Measurements from ENCODE around the gene NKAIN2.
"Not testable (repeated sequence)": the region's sequence is repeated elsewhere in the genome, so short reads cannot be mapped to it uniquely, and the experiment has no call there.

NKAIN2 gene

DNA sequence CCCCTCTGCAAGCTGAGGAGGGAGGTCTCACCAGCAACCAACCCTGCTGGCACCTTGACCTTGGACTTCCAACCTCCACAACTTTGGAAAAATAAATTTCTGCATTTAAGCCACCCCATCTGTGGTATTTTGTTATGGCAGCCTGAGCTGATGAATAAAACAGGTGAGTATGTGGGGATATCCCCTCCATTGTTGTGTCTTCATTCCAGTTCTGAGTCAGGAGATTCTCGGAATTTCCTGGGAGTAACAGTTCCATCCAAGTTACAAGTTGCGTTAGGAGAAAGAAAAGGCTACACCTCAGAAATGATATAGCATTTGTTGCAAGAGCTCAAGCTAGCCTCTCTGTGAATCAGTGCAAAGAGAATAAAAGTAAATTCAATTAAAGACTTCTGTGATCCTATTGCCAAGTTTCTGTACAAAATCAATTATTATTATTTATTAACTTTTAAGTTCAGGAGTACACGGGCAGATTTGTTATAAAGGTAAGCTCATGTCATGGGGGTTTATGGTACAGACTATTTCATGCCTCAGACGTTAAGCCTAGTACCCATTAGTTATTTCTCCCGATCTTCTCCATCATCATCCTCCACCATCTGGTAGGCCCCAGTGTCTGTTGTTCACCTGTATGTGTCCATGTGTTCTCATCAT lies 153.0 kb downstream of the NKAIN2 start:
- DNase-seq (ENCODE audit: low read depth in 2 of 3, low spot score in 2 of 3): no peak

DNA sequence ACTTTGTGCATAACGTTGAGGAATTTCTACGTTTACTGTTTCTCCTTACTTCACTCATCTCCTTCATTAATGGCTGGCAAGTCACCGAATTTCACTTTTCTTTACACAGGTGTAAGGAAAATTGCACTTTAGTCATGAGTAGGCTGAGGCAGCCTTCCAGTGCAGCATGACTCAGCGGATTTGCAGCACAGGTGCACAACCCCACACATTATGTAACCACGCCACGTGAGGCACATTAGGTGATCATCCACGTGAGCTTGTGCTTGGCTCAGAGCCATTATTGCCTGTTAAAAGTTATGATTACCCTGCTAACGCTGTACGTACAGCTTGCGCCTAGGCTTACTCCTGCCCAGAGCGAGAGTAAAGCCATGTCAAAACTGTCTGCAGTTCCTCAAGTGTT lies 158.8 kb downstream of the NKAIN2 start:
- DNase-seq (ENCODE audit: low read depth in 2 of 3, low spot score in 2 of 3): no peak

DNA sequence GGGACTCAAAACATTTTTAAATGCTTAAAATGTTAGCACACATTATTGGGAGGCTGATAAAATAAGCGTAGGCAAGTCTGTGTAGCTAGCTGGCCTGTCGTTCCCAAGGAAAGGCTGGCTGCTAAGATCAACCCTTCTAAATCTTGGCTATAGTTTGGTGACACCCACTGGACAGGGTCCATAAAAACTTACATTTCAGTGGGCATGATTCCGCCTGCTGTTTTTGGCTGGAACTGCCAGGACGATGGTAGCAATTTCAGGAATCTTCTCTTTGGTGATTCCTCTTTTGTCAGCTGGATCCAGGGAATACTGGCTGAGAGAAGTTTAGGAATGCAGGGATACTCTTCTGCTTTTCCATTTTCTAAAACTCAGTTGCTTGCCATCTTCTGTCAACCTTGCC lies 162.2 kb downstream of the NKAIN2 start:
- DNase-seq (ENCODE audit: low read depth in 2 of 3, low spot score in 2 of 3): no peak

DNA sequence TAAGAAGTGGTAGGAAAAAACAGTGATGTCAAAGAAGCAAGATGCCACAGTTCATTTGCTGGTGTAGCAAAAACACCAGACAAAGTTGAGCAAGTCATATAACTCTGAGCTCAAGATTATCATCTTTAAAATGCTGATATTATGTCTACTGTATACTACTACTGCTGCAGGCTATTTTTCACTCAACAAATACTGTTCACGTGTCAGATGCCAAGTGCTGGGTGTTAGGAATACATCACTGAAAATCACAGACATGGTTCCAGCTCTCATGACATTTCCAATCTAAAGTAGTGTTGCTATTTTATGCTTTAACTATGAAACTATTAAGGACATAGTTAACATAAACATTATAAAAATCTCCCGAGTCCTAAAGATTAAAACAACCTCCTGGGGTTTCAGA lies 163.0 kb downstream of the NKAIN2 start:
- DNase-seq (ENCODE audit: low read depth in 2 of 3, low spot score in 2 of 3): no peak

DNA sequence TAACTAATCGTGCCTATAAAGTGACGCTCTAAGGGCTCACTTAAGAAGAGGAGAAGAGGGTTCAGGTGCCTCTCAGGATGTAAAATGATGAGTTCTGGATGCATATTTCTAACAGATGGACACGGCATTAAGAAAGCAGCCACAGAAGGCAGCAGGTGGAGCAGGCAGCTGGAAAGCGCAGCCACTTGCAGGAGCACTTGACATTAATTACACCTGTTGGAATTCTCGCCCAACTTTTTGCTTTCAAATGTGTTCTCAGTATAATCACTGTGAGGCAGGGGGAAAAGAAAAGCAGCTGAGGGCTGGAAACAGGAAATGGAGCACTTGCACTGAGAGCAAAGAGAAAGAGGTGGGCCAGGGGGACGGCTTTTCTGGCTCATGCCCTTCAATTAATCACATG lies 164.2 kb downstream of the NKAIN2 start:
- no peak for DNase-seq (ENCODE audit: low read depth in 2 of 3, low spot score in 2 of 3)

DNA sequence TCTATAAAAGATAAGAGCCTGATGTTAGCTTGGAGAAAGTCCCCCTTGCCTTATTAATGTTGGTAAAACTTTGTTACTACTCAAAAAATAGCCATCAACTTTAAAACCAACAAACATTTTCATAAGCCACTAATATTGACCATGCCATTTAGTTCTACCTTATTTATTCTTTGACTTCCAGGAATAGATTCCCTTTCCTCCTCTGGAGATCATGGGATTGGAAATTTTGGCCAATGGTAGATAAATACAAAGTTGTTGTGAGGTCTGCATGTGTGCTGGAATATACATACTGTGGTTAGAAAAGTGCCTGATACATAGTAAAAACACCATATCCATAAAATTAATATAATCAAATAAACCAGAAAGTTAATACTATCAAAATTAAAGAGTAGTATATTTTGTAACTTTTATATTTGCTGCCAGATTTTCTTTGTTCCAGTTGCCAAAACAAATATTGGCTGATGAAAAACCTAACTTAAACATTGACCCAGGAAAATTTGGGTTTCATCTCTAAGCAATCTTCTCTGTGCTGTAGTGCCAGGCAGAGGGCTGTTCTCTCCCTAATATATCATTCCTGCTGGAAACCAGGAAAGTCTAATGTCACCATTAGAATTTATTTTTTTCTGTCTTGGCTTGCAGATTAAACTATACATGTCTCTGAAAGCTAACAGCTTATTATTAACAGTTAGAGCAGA lies 169.1 kb downstream of the NKAIN2 start:
- no peak for DNase-seq (ENCODE audit: low read depth in 2 of 3, low spot score in 2 of 3)

DNA sequence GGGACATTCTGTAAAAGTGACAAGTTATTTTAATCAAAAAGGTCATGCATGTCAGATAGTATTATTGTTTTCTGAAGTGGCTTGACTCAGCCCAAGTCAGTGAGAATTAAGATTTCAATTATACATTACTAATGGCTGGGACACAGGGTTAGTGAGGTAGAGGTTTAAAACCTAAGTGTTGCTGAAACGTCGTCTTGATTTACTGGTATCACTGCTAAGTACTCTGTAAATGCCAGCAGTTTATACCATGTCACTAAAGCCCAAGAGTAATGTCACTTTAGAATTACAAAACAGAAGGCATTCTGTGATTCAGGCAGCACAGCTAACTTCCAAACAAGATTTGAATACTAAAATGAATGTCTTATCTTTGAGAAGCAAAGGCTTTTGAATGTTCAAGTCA lies 176.6 kb downstream of the NKAIN2 start:
- DNase-seq (ENCODE audit: low read depth in 2 of 3, low spot score in 2 of 3): no peak

DNA sequence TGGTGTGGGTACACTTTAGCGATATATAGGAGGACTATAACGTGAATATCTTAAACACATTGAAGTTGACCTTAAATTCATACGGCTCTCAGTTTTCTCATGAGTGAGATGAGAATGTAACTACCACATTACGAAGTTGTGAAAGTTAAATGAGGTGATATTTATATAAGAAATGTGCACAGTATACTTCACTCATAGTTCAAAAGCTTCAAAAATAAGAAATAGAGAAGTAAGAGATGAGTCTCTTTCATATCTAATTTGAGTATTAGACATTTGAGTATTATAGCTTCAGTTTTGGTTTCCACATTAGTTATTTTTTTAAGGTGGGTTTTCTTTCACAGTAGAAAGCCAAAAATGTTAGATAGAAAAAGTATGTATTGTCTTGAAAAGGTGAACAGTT lies 183.3 kb downstream of the NKAIN2 start:
- no peak for DNase-seq (ENCODE audit: low read depth in 2 of 3, low spot score in 2 of 3)

DNA sequence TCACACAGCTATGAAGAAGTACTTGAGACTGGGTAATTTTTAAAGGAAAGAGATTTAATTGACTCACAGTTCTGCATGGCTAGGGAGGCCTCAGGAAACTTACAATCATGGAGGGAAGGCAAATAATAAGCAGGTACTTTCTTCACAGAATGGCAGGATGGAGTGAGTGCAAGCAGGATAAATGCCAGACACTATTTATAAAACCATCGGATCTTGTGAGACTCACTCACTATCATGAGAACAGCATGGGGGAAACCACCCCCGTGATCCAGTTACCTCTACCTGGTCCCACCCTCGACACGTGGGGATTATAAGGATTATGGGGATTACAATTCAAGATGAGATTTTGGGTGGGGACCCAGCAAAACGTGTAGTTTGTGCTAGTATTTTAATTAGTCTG lies 186.3 kb downstream of the NKAIN2 start:
- DNase-seq (ENCODE audit: low read depth in 2 of 3, low spot score in 2 of 3): not testable (repeated sequence)

DNA sequence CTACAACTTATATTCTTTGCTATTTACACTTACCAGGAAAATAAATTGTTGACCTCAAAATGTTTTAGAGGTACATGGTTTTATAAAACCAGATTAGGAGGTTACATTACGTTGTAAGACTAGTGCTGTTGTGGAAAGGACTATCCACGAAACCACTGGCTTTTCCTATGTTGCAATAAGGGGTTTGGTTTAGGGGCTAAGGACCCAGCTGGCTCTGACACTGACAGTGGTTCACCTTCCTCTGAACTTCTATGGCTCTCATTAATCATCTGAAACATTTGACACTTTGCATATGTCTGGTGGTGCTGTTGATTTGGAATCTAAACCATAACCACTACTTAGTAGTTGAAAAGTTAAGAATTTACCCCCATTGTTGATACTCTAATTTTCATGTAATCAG lies 186.7 kb downstream of the NKAIN2 start:
- DNase-seq (ENCODE audit: low read depth in 2 of 3, low spot score in 2 of 3): no peak

DNA sequence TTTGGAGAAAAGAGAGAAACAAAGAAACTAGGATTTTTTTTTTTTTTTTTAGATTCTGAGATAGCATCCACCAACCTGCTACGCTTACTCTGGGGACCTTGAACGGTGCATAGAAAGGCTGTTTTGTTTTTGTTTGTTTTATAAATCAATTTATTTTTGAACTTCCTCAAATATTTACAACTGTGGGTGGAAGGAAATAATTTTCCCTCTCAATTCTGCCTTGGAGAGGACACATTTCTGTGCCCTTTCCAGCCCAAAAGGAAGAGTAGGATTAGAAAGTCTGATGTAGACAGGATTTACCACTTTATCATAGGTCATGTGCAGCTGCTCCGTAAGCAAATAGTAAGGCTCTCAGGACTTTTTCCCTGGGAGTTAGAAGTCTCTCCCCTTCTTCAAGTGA lies 190.5 kb downstream of the NKAIN2 start:
- DNase-seq (ENCODE audit: low read depth in 2 of 3, low spot score in 2 of 3): no peak

DNA sequence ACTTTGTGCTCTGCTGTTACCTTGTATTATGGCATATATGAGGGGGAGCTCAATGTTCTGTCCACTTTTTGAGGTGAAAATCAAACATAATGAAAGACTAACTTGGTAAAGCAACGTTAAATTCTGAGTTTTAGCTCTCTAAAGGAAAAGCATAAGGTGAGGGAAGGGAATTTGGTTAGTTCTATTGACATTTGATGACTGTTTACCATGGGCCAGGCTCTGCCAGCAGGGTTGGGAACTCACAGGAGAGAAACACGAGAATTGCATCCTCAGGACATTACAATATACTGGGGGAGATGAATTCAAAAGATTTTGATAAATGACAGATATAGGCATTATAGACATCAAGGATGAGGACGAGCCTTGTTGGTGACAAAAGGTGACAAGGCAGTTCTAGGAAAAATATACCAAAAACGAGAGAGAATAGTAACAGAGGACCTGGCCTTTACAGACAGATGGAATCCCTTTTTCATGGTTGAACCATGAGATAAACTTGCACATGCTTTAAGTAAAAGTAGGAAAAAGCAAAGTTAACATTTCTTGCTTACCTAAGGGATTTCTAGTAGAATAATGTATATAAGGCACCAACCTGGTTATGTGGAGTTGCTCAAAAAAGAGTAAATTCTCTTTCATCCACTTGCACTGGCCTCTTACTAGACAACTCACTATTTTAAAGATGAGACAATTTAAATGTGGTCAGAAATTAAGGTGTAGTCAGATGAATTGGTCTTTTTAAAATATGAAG lies 191.4 kb downstream of the NKAIN2 start:
- DNase-seq (ENCODE audit: low read depth in 2 of 3, low spot score in 2 of 3): no peak

DNA sequence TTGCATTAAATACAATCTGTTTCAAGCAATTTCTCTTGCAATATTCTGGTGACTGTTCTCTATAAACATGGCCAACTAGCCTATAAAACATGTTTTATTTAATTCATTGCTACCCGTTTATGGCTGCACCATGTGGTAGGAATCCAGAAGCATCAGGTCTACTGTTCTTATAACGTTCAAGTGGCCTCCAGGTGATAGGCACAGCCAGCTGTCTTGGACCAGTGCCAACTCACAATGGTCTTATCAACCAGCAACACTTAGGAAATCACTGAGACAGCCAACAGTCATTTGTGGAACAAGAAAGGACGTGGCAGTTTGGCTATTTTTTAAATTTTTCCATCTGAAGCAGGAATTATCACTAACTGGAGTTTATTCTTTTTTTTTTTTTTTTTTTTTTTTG lies 193.6 kb downstream of the NKAIN2 start:
- DNase-seq (ENCODE audit: low read depth in 2 of 3, low spot score in 2 of 3): no peak

DNA sequence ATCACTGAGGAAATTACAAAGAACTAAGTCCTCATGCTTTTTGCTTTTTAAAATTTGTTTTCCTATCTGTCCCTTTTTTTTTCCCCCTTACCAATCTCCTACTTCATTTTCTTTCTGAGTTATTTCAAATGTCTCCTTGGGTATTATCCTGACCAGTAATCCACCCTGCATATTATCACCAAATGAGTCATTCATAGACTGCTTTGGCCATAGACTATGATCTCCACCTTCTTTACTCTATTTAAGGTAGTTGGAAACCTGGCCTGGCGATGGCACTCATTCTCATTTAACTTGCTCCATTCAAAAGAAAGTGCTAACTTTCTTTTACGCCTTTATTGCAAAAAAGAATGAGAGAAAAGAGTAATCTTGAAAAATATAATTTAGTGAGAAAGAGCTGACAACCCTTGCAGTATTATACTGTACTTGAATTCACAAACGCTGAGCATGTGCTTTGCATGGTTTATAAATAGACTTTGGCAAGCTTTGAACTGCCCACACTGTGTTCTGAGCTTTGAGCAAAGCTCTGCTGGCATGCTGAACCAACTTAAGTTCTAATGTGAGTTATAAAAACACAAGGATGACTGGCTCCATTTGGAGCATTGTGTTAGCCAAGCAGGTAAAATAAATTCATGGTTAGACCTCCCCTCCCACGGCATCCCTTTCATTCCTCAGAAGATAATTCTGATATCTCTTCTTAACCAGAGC lies 198.9 kb downstream of the NKAIN2 start:
- no peak for DNase-seq (ENCODE audit: low read depth in 2 of 3, low spot score in 2 of 3)

DNA sequence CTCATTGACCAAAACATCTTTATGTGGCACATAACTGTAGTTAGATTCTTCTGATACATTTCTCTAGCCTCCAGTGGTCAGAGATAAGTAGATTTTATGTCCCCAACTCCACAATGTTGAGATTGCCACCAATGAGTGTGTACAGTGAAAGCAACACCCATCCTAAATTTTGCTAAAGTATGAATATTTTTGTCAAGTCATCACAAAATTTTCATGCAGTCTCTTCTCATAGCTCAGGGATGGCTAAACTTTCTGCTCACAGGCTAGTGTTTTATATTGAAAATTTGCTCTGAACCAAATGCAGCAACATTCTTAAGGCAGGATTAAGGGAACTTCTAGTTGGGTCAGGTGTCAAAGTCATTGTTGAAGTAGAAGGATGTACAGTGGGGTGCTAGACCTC lies 203.6 kb downstream of the NKAIN2 start:
- no peak for DNase-seq (ENCODE audit: low read depth in 2 of 3, low spot score in 2 of 3)

DNA sequence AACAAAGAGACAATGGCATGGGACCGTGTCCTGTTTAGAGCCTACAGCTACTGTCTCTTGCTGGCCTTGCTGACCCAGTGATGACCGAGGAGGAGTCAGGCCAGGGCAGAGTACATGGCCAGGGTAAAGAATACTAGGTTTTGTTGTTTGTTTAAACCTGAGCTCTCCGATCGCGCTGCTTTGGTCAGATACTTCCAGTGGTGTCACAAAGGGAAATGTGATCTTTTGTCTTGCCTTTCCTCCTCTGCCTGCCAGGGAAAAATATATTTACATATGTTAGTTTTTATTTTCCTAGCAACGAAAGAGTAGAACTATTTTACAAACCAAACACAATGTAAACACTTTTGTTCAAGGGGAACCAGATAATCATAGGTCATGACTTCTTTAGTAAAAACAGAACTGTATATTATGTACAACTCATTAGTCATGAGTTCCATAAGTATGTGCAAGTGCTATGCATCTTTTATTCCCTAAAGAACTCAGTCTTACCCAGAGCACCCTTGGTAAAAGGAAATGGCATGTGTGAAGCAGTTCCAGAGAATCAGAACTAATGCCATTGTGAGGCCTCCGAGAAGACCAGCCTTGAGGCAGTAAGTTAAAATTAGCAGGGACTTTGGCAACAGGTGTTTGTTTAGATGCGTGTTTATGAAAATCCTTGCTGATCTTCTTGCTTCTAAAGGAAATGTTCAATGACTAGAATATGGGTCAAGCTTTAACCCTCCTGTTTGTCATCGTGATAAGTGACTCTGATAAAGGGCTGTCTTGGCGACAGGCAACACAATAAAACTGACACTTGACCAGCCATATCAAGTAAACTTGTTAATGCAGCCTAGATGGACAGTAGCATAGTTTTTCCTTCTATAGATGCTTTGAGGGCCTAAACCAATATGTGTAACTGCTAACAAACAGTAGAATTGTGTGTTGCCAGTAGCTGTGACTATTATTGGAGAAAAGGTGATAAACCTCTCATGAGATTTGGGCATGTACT lies 204.6 kb downstream of the NKAIN2 start:
- DNase-seq (ENCODE audit: low read depth in 2 of 3, low spot score in 2 of 3): no peak

DNA sequence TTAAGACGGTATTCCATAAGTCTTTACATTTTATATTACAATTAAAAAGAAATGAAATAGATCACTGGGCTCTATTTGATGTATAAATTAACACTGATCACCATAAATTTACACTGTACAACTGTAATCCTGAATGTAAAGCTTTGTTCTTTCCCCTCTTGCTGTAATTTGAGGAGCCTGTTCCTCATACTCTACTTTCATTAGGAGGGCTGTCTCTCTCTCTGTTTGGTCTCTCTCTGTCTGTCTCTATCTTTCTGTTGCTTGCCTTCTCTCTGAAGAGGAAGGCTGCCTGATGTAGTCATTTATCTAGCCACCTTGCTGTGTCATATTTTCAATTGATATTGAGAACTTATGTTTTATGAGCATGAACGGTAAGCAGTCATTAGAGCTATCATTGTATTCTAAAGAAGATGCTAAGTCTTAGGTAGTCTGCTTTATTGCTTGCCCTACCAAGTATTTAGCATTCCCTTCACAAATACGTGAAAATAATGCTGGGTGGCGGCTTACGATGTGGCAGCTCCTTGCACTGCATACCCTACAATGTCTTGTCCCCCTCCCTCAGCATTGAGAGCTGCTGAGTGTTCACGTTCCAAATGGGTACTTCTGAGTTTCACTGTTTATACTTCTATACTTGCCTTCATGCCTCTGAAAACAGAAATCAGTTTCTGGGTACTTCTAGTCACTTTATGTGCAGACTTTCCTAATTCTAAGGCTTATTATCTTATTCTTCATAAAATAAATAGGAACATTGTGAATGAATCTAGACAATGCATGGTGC lies 205.5 kb downstream of the NKAIN2 start:
- DNase-seq (ENCODE audit: low read depth in 2 of 3, low spot score in 2 of 3): no peak

DNA sequence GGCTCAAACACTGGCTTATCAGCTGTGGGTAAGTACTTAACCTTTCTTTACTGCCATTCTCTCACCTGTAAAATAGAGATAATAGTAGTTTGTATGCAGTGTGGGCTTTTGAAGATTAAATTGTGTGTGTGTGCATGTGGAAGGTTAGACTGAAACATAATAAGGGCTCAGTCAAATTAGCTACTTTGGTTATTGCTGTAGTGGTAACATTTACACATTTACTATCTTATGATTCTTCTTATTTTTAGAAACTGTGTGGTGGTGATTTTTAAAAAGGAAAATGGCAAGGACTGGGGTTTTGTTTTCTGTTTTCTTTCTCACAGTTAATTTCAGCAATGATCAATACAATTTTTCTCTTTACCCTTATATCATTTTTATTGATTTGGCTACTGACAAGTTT lies 206.9 kb downstream of the NKAIN2 start:
- DNase-seq (ENCODE audit: low read depth in 2 of 3, low spot score in 2 of 3): no peak

DNA sequence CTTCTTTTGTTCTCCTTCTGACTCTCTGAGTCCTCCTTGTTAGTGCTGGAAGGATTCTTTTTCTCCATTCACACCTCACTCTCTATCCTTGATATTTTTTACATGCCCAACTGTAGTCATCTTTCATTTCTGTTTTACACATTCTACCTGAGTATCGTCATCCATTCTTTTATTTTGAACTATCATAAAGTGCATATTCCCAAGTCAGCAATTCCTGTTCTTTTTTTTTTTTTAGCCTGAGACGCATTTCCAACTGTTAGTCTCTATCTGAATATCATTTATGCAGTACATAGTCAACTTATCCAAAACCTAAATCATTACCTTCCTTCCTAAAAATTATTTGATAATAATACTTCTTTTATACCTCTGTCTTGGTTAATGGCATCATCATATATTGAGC lies 207.5 kb downstream of the NKAIN2 start:
- no peak for DNase-seq (ENCODE audit: low read depth in 2 of 3, low spot score in 2 of 3)

DNA sequence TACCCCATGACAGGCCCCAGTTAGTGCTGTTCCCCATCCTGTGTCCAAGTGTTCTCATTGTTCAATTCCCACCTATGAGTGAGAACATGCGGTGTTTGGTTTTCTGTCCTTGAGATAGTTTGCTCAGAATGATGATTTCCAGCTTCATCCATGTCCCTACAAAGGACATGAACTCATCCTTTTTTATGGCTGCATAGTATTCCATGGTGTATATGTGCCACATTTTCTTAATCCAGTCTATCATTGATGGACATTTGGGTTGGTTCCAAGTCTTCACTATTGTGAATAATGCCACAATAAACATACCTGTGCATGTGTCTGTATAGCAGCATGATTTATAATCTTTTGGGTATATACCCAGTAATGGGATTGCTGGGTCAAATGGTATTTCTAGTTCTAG lies 218.4 kb downstream of the NKAIN2 start:
- DNase-seq (ENCODE audit: low read depth in 2 of 3, low spot score in 2 of 3): not testable (repeated sequence)
